IMR-90 (cell line): ENCODE data around the gene NAA38. TPM values are rescaled to one million over a fixed set of nuclear protein-coding genes. Genes with fewer than 3 reads are reported as not detected.
A peak's percentile ranks its signal among the peaks of the same experiment; 100 is the strongest.

Experiments
- ATAC-seq: fragments of 200-7000 bp; cut with Tn5 transposase; 2 replicates; pipeline ENCODE4 v1.9.1; 2020; ENCODE audit warnings: low read depth, mild to moderate bottlenecking, moderate library complexity
- BruUV-seq: library from RNA; stranded (reverse); fragments of 400-500 nt; replicated peaks from 2 replicates; lab custom pipeline; 2021; lab: Mats Ljungman, UMichigan
- CTCF ChIA-PET: fragments of 300-600 bp; formaldehyde crosslinking; extraction: SDS; loops from one replicate; lab custom pipeline; 2021; ENCODE audit warnings: antibody characterized with exemption; lab: Yijun Ruan, JAX
- POLR2A ChIA-PET: fragments of 300-600 bp; sonication (Branson Sonifier 250); formaldehyde crosslinking; loops from one replicate; lab custom pipeline; 2022; ENCODE audit warnings: antibody characterized with exemption; ENCODE audit not compliant: unreplicated experiment; lab: Charles Lee
- DNase-seq: peaks from one replicate; pipeline ENCODE4 v3.0.0; 2013
- H2AFZ ChIP-seq: replicated peaks from 2 replicates; pipeline ENCODE3; 2013; ENCODE audit warnings: low read length, mild to moderate bottlenecking; ENCODE audit not compliant: poor library complexity
- H2AK5ac ChIP-seq: 2 replicates; pipeline ENCODE4 v1.6.1; 2013; ENCODE audit warnings: low read depth, low read length, inconsistent platforms
- H2AK9ac ChIP-seq: replicated peaks from 2 replicates; pipeline ENCODE3; 2013; ENCODE audit warnings: mild to moderate bottlenecking, low read depth, low read length, moderate library complexity; ENCODE audit not compliant: poor library complexity
- H2BK120ac ChIP-seq: 2 replicates; pipeline ENCODE4 v1.6.1; 2013; ENCODE audit warnings: low read depth, low read length, inconsistent platforms
- H2BK15ac ChIP-seq: 3 replicates; pipeline ENCODE4 v1.6.1; 2013; ENCODE audit warnings: low read depth, low read length, inconsistent platforms
- H2BK20ac ChIP-seq: 2 replicates; pipeline ENCODE4 v1.6.1; 2013; ENCODE audit warnings: low read depth, mild to moderate bottlenecking, inconsistent platforms, low read length, moderate library complexity
- H2BK5ac ChIP-seq: 2 replicates; pipeline ENCODE4 v1.6.1; 2013; ENCODE audit warnings: mild to moderate bottlenecking, low read depth, low read length, inconsistent platforms; ENCODE audit not compliant: poor library complexity, severe bottlenecking
- H3K14ac ChIP-seq: replicated peaks from 2 replicates; pipeline ENCODE4 v1.6.1; 2013; ENCODE audit warnings: low read depth, low read length, inconsistent platforms
- H3K18ac ChIP-seq: 2 replicates; pipeline ENCODE4 v1.6.1; 2013; ENCODE audit warnings: low read depth, low read length, control low read depth
- H3K23ac ChIP-seq: 2 replicates; pipeline ENCODE4 v1.6.1; 2013; ENCODE audit warnings: low read depth, low read length, inconsistent platforms
- H3K27ac ChIP-seq: 2 replicates; pipeline ENCODE4 v1.5.1; 2013; ENCODE audit warnings: mild to moderate bottlenecking, control low read depth, low read length; ENCODE audit not compliant: insufficient read depth
- H3K27me3 ChIP-seq: 2 replicates; pipeline ENCODE4 v1.6.1; 2013; ENCODE audit warnings: low read length; ENCODE audit not compliant: control insufficient read depth, insufficient read depth
- H3K36me3 ChIP-seq: 2 replicates; pipeline ENCODE4 v1.6.1; 2013; ENCODE audit warnings: low read length, mixed read lengths; ENCODE audit not compliant: control insufficient read depth, insufficient read depth
- H3K4ac ChIP-seq: 2 replicates; pipeline ENCODE4 v1.6.1; 2013; ENCODE audit warnings: low read depth, low read length, inconsistent platforms
- H3K4me1 ChIP-seq: 2 replicates; pipeline ENCODE4 v1.6.1; 2013; ENCODE audit warnings: low read length, mixed read lengths; ENCODE audit not compliant: control insufficient read depth, insufficient read depth
- H3K4me2 ChIP-seq: 2 replicates; pipeline ENCODE4 v1.6.1; 2013; ENCODE audit warnings: low read depth, mild to moderate bottlenecking, control low read depth, low read length, moderate library complexity
- H3K4me3 ChIP-seq: 2 replicates; pipeline ENCODE4 v1.5.1; 2013; ENCODE audit warnings: low read depth, mild to moderate bottlenecking, control low read depth, low read length, moderate library complexity; ENCODE audit not compliant: insufficient read depth
- H3K56ac ChIP-seq: 2 replicates; pipeline ENCODE4 v1.6.1; 2013; ENCODE audit warnings: low read length, inconsistent platforms; ENCODE audit not compliant: insufficient read depth; ENCODE audit errors: extremely low read depth
- H3K79me1 ChIP-seq, 2 experiments: 2 replicates each; pipeline ENCODE4 v1.6.1; 2013; ENCODE audit warnings: low read length in 2 of 2, inconsistent platforms in 1 of 2, low read depth in 1 of 2
- H3K9ac ChIP-seq: 2 replicates; pipeline ENCODE4 v1.6.1; 2013; ENCODE audit warnings: low read depth, low read length, control low read depth
- H3K9me1 ChIP-seq: 2 replicates; pipeline ENCODE4 v1.6.1; 2013; ENCODE audit warnings: low read length, inconsistent platforms; ENCODE audit not compliant: insufficient read depth
- H3K9me3 ChIP-seq: 2 replicates; pipeline ENCODE4 v1.6.1; 2013; ENCODE audit warnings: low read length; ENCODE audit not compliant: control insufficient read depth, insufficient read depth
- H4K20me1 ChIP-seq: 2 replicates; pipeline ENCODE4 v1.6.1; 2013; ENCODE audit warnings: low read length, inconsistent platforms; ENCODE audit not compliant: insufficient read depth
- H4K5ac ChIP-seq: 2 replicates; pipeline ENCODE4 v1.6.1; 2013; ENCODE audit warnings: mild to moderate bottlenecking, low read depth, low read length, control low read depth
- H4K8ac ChIP-seq, 2 experiments: 2 replicates each; pipeline ENCODE4 v1.6.1; 2013; ENCODE audit warnings: low read depth in 2 of 2, low read length in 2 of 2, control low read depth in 1 of 2, inconsistent platforms in 1 of 2
- H4K91ac ChIP-seq: 2 replicates; pipeline ENCODE4 v1.6.1; 2013; ENCODE audit warnings: low read depth, low read length, inconsistent platforms; ENCODE audit not compliant: insufficient read depth
- BHLHE40 ChIP-seq: fragments of 150-350 bp; IDR thresholded peaks from 2 replicates; pipeline ENCODE4 v1.6.1; 2016; ENCODE audit warnings: mild to moderate bottlenecking, low read depth, low read length
- CEBPB ChIP-seq: IDR thresholded peaks from 2 replicates; pipeline ENCODE4 v1.6.1; 2012; ENCODE audit warnings: low read depth, low read length, improper control_type of control experiment
- CHD1 ChIP-seq: IDR thresholded peaks from 2 replicates; pipeline ENCODE4 v1.6.1; 2012; ENCODE audit warnings: low read depth, low read length, improper control_type of control experiment
- FOS ChIP-seq: fragments of 150-350 bp; IDR thresholded peaks from 2 replicates; pipeline ENCODE4 v1.6.1; 2016; ENCODE audit warnings: low read depth, low read length
- MAFK ChIP-seq: IDR thresholded peaks from 2 replicates; pipeline ENCODE4 v1.6.1; 2012; ENCODE audit warnings: low read depth, low read length, improper control_type of control experiment
- MAZ ChIP-seq: IDR thresholded peaks from 2 replicates; pipeline ENCODE4 v1.6.1; 2012; ENCODE audit warnings: low read depth, mild to moderate bottlenecking, low read length, improper control_type of control experiment, moderate library complexity, borderline replicate concordance
- MXI1 ChIP-seq: IDR thresholded peaks from 2 replicates; pipeline ENCODE4 v1.6.1; 2012; ENCODE audit warnings: low read depth, mild to moderate bottlenecking, low read length, moderate library complexity, borderline replicate concordance
- NFE2L2 ChIP-seq: fragments of 150-350 bp; IDR thresholded peaks from 2 replicates; pipeline ENCODE4 v1.6.1; 2016; ENCODE audit warnings: low read depth, mild to moderate bottlenecking, low read length
- POLR2A ChIP-seq: IDR thresholded peaks from 2 replicates; pipeline ENCODE4 v1.6.1; 2012; ENCODE audit warnings: mild to moderate bottlenecking, low read depth, low read length
- RAD21 ChIP-seq: IDR thresholded peaks from 2 replicates; pipeline ENCODE4 v1.6.1; 2012; ENCODE audit warnings: low read length, improper control_type of control experiment
- RCOR1 ChIP-seq: IDR thresholded peaks from 2 replicates; pipeline ENCODE4 v1.6.1; 2012; ENCODE audit warnings: mild to moderate bottlenecking, low read length, improper control_type of control experiment; ENCODE audit not compliant: insufficient replicate concordance
- RFX5 ChIP-seq: IDR thresholded peaks from 2 replicates; pipeline ENCODE4 v1.8.0; 2012; ENCODE audit warnings: low read depth, mild to moderate bottlenecking, low read length, moderate library complexity
- SMC3 ChIP-seq: fragments of 150-350 bp; IDR thresholded peaks from 2 replicates; pipeline ENCODE4 v1.6.1; 2016; ENCODE audit warnings: low read depth, mild to moderate bottlenecking, antibody characterized with exemption, low read length, moderate library complexity
- WGBS, 2 experiments: methylation state at CpG; one replicate each; pipeline versions ENCODE4 v1.1.5 to v1.1.7; 2013; ENCODE audit warnings: missing lambda C conversion rate in 2 of 2; ENCODE audit not compliant: insufficient read length in 1 of 2; ENCODE audit errors: extremely low coverage in 2 of 2; 5-methylcytosine and 5-hydroxymethylcytosine counted together
- dilution Hi-C: fragments of 300-500 bp; cut with HindIII; formaldehyde crosslinking; loops from one replicate; pipeline ENCODE4 v1.14.3; 2018; ENCODE audit warnings: low sequenced_read_pairs; ENCODE audit not compliant: unreplicated experiment
- in situ Hi-C: fragments of 300-500 bp; cut with MboI; formaldehyde crosslinking; loops from 3 replicates; pipeline ENCODE4 v1.14.3; 2019; ENCODE audit warnings: low sequenced_read_pairs, inconsistent platforms, mixed read lengths
- intact Hi-C: fragments of 100-400 bp; cut with micrococcal nuclease; formaldehyde crosslinking; loops from 2 replicates; pipeline ENCODE4 v1.10.0; 2022
- polyA plus RNA-seq, 3 experiments: library from polyadenylated mRNA; depleted of rRNA; stranded (reverse); fragments of >200 nt; gene quantifications; 2 replicates each; pipeline ENCODE4 v1.2.3, GENCODE V29; 2012; ENCODE audit warnings: low replicate concordance in 1 of 3
- total RNA-seq: library from RNA; depleted of rRNA; stranded (reverse); fragments of >200 nt; gene quantifications from 2 replicates; pipeline ENCODE4 v1.2.3, GENCODE V29; 2012
- TF ChIP-seq, protein P1 (sequence below): fragments of 150-350 bp; IDR thresholded peaks from 2 replicates; pipeline ENCODE4 v1.6.1; 2016; ENCODE audit warnings: low read depth, mild to moderate bottlenecking, low read length, moderate library complexity, borderline replicate concordance
- TF ChIP-seq, protein P2 (sequence below): conservative IDR thresholded peaks from 2 replicates; pipeline ENCODE4 v1.5.1; 2012; ENCODE audit warnings: mild to moderate bottlenecking, low read depth, low read length, improper control_type of control experiment
- TF ChIP-seq, protein P3 (sequence below): fragments of 150-350 bp; IDR thresholded peaks from 2 replicates; pipeline ENCODE4 v1.6.1; 2017; ENCODE audit warnings: mild to moderate bottlenecking, antibody characterized with exemption, low read length, low read depth

NAA38 gene
- total and polyA plus RNA-seq, 2 of the 4 experiments (the other 2 are of a cell fraction) = 40.7 to 76.8 TPM

DNA sequence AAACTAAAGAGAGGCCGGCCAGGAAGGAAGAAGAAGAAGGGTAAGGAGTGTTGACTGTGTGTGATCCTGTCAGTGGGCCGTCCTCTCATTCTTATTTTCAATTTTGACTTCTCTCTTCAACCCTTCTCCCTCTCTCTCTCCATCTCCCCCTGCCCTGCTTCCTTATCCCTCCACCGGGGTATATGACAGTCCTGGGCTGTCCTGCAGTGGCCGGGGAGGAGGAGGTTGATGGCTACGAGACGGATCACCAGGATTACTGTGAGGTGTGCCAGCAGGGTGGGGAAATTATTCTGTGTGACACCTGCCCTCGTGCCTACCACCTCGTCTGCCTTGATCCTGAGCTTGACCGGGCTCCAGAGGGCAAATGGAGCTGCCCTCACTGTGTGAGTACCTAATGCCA, 36.9 kb upstream of the NAA38 start:
- intact Hi-C loops = no loop called here
- H4K91ac ChIP-seq = no peak overlapping the region
- in situ Hi-C loops = no loop called here

More for the DNA sequence above, 36.9 kb upstream of the NAA38 start:
- no peak overlapping the region for H3K4me2 ChIP-seq
- ChIA-PET CTCF (no interaction called here), POLR2A (no interaction called here)
- no peaks in the 10 kb centered on the region for H3K27me3 ChIP-seq
- WGBS, 2 experiments = 80% methylated on average over 1 of the region's 9 CpGs; no CpG with 5 or more reads in 1 of the 2 experiments
- H2BK20ac ChIP-seq = no peak overlapping the region
- no peak overlapping the region for H2BK120ac ChIP-seq
- no peak overlapping the region for H3K18ac ChIP-seq
- dilution Hi-C loops = no loop called here
- H2AFZ ChIP-seq = no peak overlapping the region
- TF ChIP-seq CEBPB = no peak
- TF ChIP-seq RAD21 = no peak
- TF ChIP-seq POLR2A = no peak
- TF ChIP-seq, protein P1, sequence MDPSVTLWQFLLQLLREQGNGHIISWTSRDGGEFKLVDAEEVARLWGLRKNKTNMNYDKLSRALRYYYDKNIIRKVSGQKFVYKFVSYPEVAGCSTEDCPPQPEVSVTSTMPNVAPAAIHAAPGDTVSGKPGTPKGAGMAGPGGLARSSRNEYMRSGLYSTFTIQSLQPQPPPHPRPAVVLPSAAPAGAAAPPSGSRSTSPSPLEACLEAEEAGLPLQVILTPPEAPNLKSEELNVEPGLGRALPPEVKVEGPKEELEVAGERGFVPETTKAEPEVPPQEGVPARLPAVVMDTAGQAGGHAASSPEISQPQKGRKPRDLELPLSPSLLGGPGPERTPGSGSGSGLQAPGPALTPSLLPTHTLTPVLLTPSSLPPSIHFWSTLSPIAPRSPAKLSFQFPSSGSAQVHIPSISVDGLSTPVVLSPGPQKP = no peak
- TF ChIP-seq, protein P2, sequence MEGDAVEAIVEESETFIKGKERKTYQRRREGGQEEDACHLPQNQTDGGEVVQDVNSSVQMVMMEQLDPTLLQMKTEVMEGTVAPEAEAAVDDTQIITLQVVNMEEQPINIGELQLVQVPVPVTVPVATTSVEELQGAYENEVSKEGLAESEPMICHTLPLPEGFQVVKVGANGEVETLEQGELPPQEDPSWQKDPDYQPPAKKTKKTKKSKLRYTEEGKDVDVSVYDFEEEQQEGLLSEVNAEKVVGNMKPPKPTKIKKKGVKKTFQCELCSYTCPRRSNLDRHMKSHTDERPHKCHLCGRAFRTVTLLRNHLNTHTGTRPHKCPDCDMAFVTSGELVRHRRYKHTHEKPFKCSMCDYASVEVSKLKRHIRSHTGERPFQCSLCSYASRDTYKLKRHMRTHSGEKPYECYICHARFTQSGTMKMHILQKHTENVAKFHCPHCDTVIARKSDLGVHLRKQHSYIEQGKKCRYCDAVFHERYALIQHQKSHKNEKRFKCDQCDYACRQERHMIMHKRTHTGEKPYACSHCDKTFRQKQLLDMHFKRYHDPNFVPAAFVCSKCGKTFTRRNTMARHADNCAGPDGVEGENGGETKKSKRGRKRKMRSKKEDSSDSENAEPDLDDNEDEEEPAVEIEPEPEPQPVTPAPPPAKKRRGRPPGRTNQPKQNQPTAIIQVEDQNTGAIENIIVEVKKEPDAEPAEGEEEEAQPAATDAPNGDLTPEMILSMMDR = no peak
- no peak for TF ChIP-seq SMC3
- TF ChIP-seq RCOR1 = no peak
- no peak for TF ChIP-seq MAFK
- TF ChIP-seq MXI1 = no peak
- no peak for TF ChIP-seq BHLHE40
- no peak for TF ChIP-seq FOS
- TF ChIP-seq MAZ = no peak
- TF ChIP-seq RFX5 = no peak
- TF ChIP-seq CHD1 = no peak
- TF ChIP-seq, protein P3, sequence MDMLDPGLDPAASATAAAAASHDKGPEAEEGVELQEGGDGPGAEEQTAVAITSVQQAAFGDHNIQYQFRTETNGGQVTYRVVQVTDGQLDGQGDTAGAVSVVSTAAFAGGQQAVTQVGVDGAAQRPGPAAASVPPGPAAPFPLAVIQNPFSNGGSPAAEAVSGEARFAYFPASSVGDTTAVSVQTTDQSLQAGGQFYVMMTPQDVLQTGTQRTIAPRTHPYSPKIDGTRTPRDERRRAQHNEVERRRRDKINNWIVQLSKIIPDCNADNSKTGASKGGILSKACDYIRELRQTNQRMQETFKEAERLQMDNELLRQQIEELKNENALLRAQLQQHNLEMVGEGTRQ = no peak
- TF ChIP-seq NFE2L2 = no peak
- no peak overlapping the region for H2AK5ac ChIP-seq
- TSS peak; percentile 79 for BruUV-seq
- no peak overlapping the region for H3K9ac ChIP-seq
- peaks cover 7% of the 10 kb centered on the region; the same call in 1 of the 2 replicates for H3K9me1 ChIP-seq
- H4K20me1 ChIP-seq = peaks cover 8% of the 10 kb centered on the region
- H3K14ac ChIP-seq = no peak overlapping the region
- H3K9me3 ChIP-seq = no peaks in the 10 kb centered on the region
- no peak overlapping the region for H2AK9ac ChIP-seq
- peaks cover 8% of the 10 kb centered on the region for H3K4me1 ChIP-seq
- H2BK15ac ChIP-seq = no peak overlapping the region
- H2BK5ac ChIP-seq = no peak overlapping the region
- H4K5ac ChIP-seq = no peak overlapping the region
- H3K4me3 ChIP-seq = no peak overlapping the region
- DNase-seq (no peak), ATAC-seq (no peak)
- H4K8ac ChIP-seq = no peak overlapping the region
- H3K36me3 ChIP-seq = peaks cover 60% of the 10 kb centered on the region
- H3K56ac ChIP-seq = no peak overlapping the region
- no peak overlapping the region for H3K4ac ChIP-seq
- no peak overlapping the region for H3K23ac ChIP-seq
- H3K27ac ChIP-seq = no peak overlapping the region
- peaks cover 4 to 47% of the 10 kb centered on the region in 2 experiments; a peak in 3 of 4 replicates for H3K79me1 ChIP-seq
